HepG2 (cell line): ENCODE results near the gene CLUH. TPM values are rescaled to one million over a fixed set of nuclear protein-coding genes. Genes with fewer than 3 reads are reported as not detected.

Source experiments
- ATAC-seq: fragments of 200-7000 bp; cut with Tn5 transposase; 3 replicates; pipeline ENCODE4 v1.9.1; 2020; ENCODE audit warnings: mild to moderate bottlenecking, moderate library complexity
- BruUV-seq: library from RNA; stranded (reverse); fragments of 400-500 nt; replicated peaks from 2 replicates; lab custom pipeline; 2021; lab: Mats Ljungman, UMichigan
- CTCF ChIA-PET: fragments of 300-600 bp; formaldehyde crosslinking; extraction: SDS; loops from one replicate; lab custom pipeline; 2021; ENCODE audit warnings: low total read pairs, inconsistent platforms, low intra/inter-chr PET ratio; lab: Yijun Ruan, JAX
- POLR2A ChIA-PET: fragments of 350-600 bp; sonication (Branson Sonifier 250); formaldehyde crosslinking; loops from one replicate; lab custom pipeline; 2020; ENCODE audit warnings: antibody characterized with exemption, inconsistent platforms; lab: Yijun Ruan, JAX
- DNase-seq: peaks from one replicate; pipeline ENCODE4 v3.0.0-alpha.2; 2015; ENCODE audit warnings: low spot score
- FAIRE-seq: peaks from 3 replicates; lab custom pipeline; 2011; peaks lifted over from hg19 to GRCh38; lab: Jason Lieb, UNC
- H2AFZ ChIP-seq: one replicate; pipeline ENCODE4 v1.6.1; 2011; ENCODE audit warnings: low read length, inconsistent platforms
- H3K27ac ChIP-seq: fragments of 300-600 bp; 3 replicates; pipeline ENCODE4 v1.8.0; 2011; ENCODE audit warnings: mixed run types, mild to moderate bottlenecking, mixed read lengths, low read length, inconsistent platforms; ENCODE audit not compliant: insufficient read depth; ENCODE audit errors: extremely low read length
- H3K27me3 ChIP-seq, 2 experiments: fragments of 200-600 bp in 1 of 2; 2 replicates in 1 of 2; 3 replicates in 1 of 2; pipeline versions ENCODE4 v1.6.0 to v1.8.0; 2011; ENCODE audit warnings: low read length in 2 of 2, mild to moderate bottlenecking in 2 of 2, moderate library complexity in 2 of 2, inconsistent platforms in 1 of 2; ENCODE audit not compliant: insufficient read depth in 2 of 2, control insufficient read depth in 1 of 2
- H3K36me3 ChIP-seq, 2 experiments: fragments of 200-600 bp in 1 of 2; replicated peaks in 1 of 2; 2 replicates in 1 of 2; 3 replicates in 1 of 2; pipeline versions ENCODE4 v1.5.1 to v1.8.0; 2011; ENCODE audit warnings: low read length in 2 of 2, inconsistent platforms in 1 of 2; ENCODE audit not compliant: insufficient read depth in 2 of 2, control insufficient read depth in 1 of 2
- H3K4me1 ChIP-seq: 2 replicates; pipeline ENCODE4 v1.5.1; 2012; ENCODE audit warnings: low read length, inconsistent platforms; ENCODE audit not compliant: insufficient read depth
- H3K4me2 ChIP-seq: 2 replicates; pipeline ENCODE4 v1.6.0; 2011; ENCODE audit warnings: low read depth, low read length, inconsistent platforms
- H3K4me3 ChIP-seq, 3 experiments: fragments of 200-600 bp in 1 of 3; sonication (generic), shearing (Covaris generic) in 1 of 3; replicated peaks in 1 of 3; 2 replicates each; pipeline ENCODE4 v1.5.1; 2011 to 2016; ENCODE audit warnings: low read length in 3 of 3, inconsistent platforms in 2 of 3, low read depth in 2 of 3, mild to moderate bottlenecking in 2 of 3, control low read depth in 1 of 3, mixed read lengths in 1 of 3; ENCODE audit not compliant: insufficient read depth in 1 of 3
- H3K79me2 ChIP-seq: one replicate; pipeline ENCODE4 v1.6.1; 2011; ENCODE audit warnings: low read length, inconsistent platforms; ENCODE audit not compliant: insufficient read depth
- H3K9ac ChIP-seq: 2 replicates; pipeline ENCODE4 v1.6.0; 2011; ENCODE audit warnings: mild to moderate bottlenecking, low read depth, low read length, inconsistent platforms; ENCODE audit not compliant: insufficient read depth
- H3K9me3 ChIP-seq: 2 replicates; pipeline ENCODE4 v1.5.1; 2012; ENCODE audit warnings: mild to moderate bottlenecking, low read length
- H4K20me1 ChIP-seq: 2 replicates; pipeline ENCODE4 v1.6.0; 2011; ENCODE audit warnings: inconsistent platforms, mild to moderate bottlenecking, low read length, moderate library complexity; ENCODE audit not compliant: insufficient read depth
- BHLHE40 ChIP-seq: IDR thresholded peaks from 2 replicates; pipeline ENCODE4 v1.6.1; 2011; ENCODE audit warnings: low read length, improper control_type of control experiment
- HNRNPLL ChIP-seq: fragments of 200-400 bp; formaldehyde crosslinking; IDR thresholded peaks from 2 replicates; pipeline ENCODE4 v1.6.1; 2017; ENCODE audit warnings: mild to moderate bottlenecking, low read depth, low read length; ENCODE audit not compliant: poor library complexity, severe bottlenecking
- KLF13 ChIP-seq: sonication (generic); formaldehyde crosslinking; IDR thresholded peaks from 2 replicates; pipeline ENCODE4 v1.4.0; 2020; ENCODE audit warnings: mild to moderate bottlenecking, missing genetic modification reagents
- KMT2B ChIP-seq: IDR thresholded peaks from 2 replicates; pipeline ENCODE4 v1.6.1; 2016; ENCODE audit warnings: missing genetic modification reagents, missing compliant biosample characterization
- RFX5 ChIP-seq: IDR thresholded peaks from 2 replicates; pipeline ENCODE4 v1.6.1; 2011; ENCODE audit warnings: low read depth, low read length, improper control_type of control experiment
- SIN3B ChIP-seq: fragments of 150-350 bp; IDR thresholded peaks from 2 replicates; pipeline ENCODE4 v1.6.1; 2014; ENCODE audit warnings: low read length
- TBP ChIP-seq: sonication (generic); formaldehyde crosslinking; IDR thresholded peaks from 2 replicates; pipeline ENCODE4 v1.5.0; 2020; ENCODE audit warnings: missing genetic modification reagents
- ZFP36L1 ChIP-seq: sonication (generic); formaldehyde crosslinking; IDR thresholded peaks from 2 replicates; pipeline ENCODE4 v1.8.0; 2022; ENCODE audit warnings: mild to moderate bottlenecking, missing genetic modification reagents, moderate library complexity
- ZNF205 ChIP-seq: IDR thresholded peaks from 2 replicates; pipeline ENCODE4 v1.6.1; 2018; ENCODE audit warnings: missing biosample characterization, missing genetic modification reagents
- ZNF280D ChIP-seq: sonication (generic); formaldehyde crosslinking; IDR thresholded peaks from 2 replicates; pipeline ENCODE4 v1.5.1; 2020; ENCODE audit warnings: mild to moderate bottlenecking, missing genetic modification reagents
- ZNF564 ChIP-seq: sonication (generic); formaldehyde crosslinking; IDR thresholded peaks from 2 replicates; pipeline ENCODE4 v1.8.1; 2023; ENCODE audit warnings: mild to moderate bottlenecking, missing genetic modification reagents
- ZNF580 ChIP-seq: IDR thresholded peaks from 2 replicates; pipeline ENCODE4 v1.6.1; 2016; ENCODE audit warnings: low read depth, borderline replicate concordance
- ZNF878 ChIP-seq: sonication (generic); formaldehyde crosslinking; IDR thresholded peaks from 2 replicates; pipeline ENCODE4 v1.8.1; 2023; ENCODE audit warnings: mild to moderate bottlenecking, missing genetic modification reagents, moderate library complexity
- WGBS: methylation state at CpG from one replicate; pipeline ENCODE4 v1.1.6; 2017; ENCODE audit warnings: low lambda C conversion rate; 5-methylcytosine and 5-hydroxymethylcytosine counted together
- in situ Hi-C: cut with HindIII; loops from 2 replicates; pipeline ENCODE4 v1.10.0; 2017; ENCODE audit warnings: low pct_unique_long_range_greater_than_20kb; ENCODE audit not compliant: extremely low pct_ligation_motif_present
- intact Hi-C: fragments of 100-400 bp; cut with micrococcal nuclease; formaldehyde crosslinking; loops from one replicate; pipeline ENCODE4 v1.10.0; 2022; ENCODE audit not compliant: unreplicated experiment
- polyA plus RNA-seq, 8 experiments: library from polyadenylated mRNA; depleted of rRNA in 3 of 8; stranded (reverse) in 7 of 8; unstranded in 1 of 8; fragments of >200 nt; fragmentation: Illumina TruSeq in 4 of 8; extraction: Trizol in 4 of 8; gene quantifications; 2 replicates each; pipeline versions ENCODE4 v1.2.1 to v1.2.3, GENCODE V29; 2011 to 2016; ENCODE audit warnings: low read depth in 4 of 8, missing spikeins in 1 of 8, mixed read lengths in 1 of 8; ENCODE audit not compliant: insufficient read depth in 1 of 8
- total RNA-seq, 5 experiments: library from RNA; depleted of rRNA; stranded (reverse); fragments of >200 nt; fragmentation: Illumina TruSeq; extraction: Trizol; gene quantifications; 2 replicates each; pipeline ENCODE4 v1.2.3, GENCODE V29; 2016; ENCODE audit warnings: low read depth in 1 of 5
- TF ChIP-seq, protein P1 (sequence below): sonication (generic); formaldehyde crosslinking; IDR thresholded peaks from 2 replicates; pipeline ENCODE4 v1.5.0; 2020; ENCODE audit warnings: mild to moderate bottlenecking, missing genetic modification reagents
- TF ChIP-seq, protein P2 (sequence below): sonication (generic); formaldehyde crosslinking; IDR thresholded peaks from 2 replicates; pipeline ENCODE4 v1.5.1; 2020; ENCODE audit warnings: missing genetic modification reagents, mild to moderate bottlenecking, borderline replicate concordance

The CLUH gene
- total and polyA plus RNA-seq, 2 of the 13 experiments (the other 11 are each of a cell fraction or from before 2014, with no cell fraction given): 30.9 to 60.5 TPM

DNA sequence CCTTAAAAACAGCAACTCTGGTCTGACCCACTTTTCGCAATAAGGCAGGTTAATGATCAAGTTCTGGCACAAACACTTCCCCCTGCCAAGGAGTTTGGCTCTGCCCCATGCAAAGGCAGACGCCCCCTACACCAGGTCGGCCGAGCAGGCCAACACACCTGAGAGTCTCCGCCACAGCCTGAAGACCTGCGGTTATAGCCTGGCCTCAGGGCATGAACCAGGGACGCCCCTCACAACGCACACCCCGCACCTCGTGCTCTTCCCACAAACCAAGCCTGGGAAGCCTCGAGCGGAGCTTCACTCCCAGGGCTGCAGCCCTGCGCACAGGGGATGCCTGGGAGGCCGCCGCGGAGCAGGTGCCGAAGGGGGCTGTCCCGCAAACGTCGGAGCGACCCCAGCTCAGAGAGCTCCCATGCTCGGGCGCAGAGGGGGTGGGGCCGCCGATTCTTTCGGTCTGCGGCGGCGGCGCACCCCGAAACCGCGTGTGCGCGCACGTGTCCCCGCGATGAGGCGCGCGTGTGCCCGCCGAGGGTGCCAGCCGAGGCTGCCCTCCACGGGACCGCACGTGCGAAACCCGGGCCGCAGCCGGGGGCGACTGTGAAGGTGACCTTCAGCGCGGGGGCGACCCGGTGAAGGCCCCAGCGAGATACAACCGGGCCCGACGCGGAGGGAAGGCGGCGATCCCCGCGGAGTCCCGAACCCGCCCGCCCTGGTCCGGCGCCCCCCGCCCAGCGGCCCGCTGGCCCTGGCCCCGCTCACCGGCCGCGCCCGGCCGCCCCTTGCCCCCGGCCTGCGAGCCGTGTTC lies 559 bp downstream of the CLUH start:
- FAIRE-seq (peak; percentile 93), DNase-seq (peak; percentile 75), ATAC-seq (peak; percentile 59)
- peak overlapping the region; percentile 98 for H3K4me2 ChIP-seq
- in situ Hi-C loops: no loop called here
- ChIA-PET POLR2A (interaction anchor here (1.0 to 2.4 kb wide), 12 partner anchors 9 to 375 kb away, joined by 3 to 19 read pairs (median 5); partner anchors contain the start of genes CCDC92B, METTL16, PAFAH1B1 and TSR1), CTCF (no interaction called here)
- intact Hi-C loops: no loop called here
- H3K79me2 ChIP-seq: peaks cover 51% of the 10 kb centered on the region
- no peak overlapping the region for H2AFZ ChIP-seq
- H3K9me3 ChIP-seq: no peaks in the 10 kb centered on the region
- H4K20me1 ChIP-seq: peaks cover 42% of the 10 kb centered on the region
- H3K4me3 ChIP-seq: peak overlapping the region; percentile 75 to 91 (median 82)
- 0 out of 5 replicates have a peak, but pooled peaks cover 0 to 10% of the 10 kb centered on the region in 2 experiments for H3K36me3 ChIP-seq
- WGBS: 0% methylated on average over 3 of the region's 82 CpGs
- peaks cover 61% of the 10 kb centered on the region for H3K4me1 ChIP-seq
- peak overlapping the region; percentile 87 for H3K27ac ChIP-seq
- BruUV-seq: no TSS peak
- H3K27me3 ChIP-seq: no peaks in the 10 kb centered on the region; a peak in 1 of 5 replicates
- H3K9ac ChIP-seq: peak overlapping the region; percentile 79
- TF ChIP-seq ZNF878 (CRISPR knock-in tag): no peak
- TF ChIP-seq ZNF564 (CRISPR knock-in tag): peak; percentile 54; the same call in 1 of the 2 replicates
- TF ChIP-seq ZFP36L1: no peak
- no peak for TF ChIP-seq ZNF280D
- no peak for TF ChIP-seq KLF13 (CRISPR knock-in tag)
- TF ChIP-seq SIN3B: no peak
- TF ChIP-seq ZNF580 (CRISPR knock-in tag): 0 out of 2 replicates have a peak, but pooled peaks have one; percentile 34
- TF ChIP-seq RFX5: no peak
- TF ChIP-seq, protein P1, sequence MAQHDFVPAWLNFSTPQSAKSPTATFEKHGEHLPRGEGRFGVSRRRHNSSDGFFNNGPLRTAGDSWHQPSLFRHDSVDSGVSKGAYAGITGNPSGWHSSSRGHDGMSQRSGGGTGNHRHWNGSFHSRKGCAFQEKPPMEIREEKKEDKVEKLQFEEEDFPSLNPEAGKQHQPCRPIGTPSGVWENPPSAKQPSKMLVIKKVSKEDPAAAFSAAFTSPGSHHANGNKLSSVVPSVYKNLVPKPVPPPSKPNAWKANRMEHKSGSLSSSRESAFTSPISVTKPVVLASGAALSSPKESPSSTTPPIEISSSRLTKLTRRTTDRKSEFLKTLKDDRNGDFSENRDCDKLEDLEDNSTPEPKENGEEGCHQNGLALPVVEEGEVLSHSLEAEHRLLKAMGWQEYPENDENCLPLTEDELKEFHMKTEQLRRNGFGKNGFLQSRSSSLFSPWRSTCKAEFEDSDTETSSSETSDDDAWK: no peak
- peak; percentile 73 for TF ChIP-seq BHLHE40
- TF ChIP-seq ZNF205 (CRISPR knock-in tag): no peak
- TF ChIP-seq, protein P2, sequence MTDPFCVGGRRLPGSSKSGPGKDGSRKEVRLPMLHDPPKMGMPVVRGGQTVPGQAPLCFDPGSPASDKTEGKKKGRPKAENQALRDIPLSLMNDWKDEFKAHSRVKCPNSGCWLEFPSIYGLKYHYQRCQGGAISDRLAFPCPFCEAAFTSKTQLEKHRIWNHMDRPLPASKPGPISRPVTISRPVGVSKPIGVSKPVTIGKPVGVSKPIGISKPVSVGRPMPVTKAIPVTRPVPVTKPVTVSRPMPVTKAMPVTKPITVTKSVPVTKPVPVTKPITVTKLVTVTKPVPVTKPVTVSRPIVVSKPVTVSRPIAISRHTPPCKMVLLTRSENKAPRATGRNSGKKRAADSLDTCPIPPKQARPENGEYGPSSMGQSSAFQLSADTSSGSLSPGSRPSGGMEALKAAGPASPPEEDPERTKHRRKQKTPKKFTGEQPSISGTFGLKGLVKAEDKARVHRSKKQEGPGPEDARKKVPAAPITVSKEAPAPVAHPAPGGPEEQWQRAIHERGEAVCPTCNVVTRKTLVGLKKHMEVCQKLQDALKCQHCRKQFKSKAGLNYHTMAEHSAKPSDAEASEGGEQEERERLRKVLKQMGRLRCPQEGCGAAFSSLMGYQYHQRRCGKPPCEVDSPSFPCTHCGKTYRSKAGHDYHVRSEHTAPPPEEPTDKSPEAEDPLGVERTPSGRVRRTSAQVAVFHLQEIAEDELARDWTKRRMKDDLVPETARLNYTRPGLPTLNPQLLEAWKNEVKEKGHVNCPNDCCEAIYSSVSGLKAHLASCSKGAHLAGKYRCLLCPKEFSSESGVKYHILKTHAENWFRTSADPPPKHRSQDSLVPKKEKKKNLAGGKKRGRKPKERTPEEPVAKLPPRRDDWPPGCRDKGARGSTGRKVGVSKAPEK (CRISPR knock-in tag): no peak
- TF ChIP-seq HNRNPLL: no peak
- no peak for TF ChIP-seq TBP (CRISPR knock-in tag)
- no peak for TF ChIP-seq KMT2B
